T47D (cell line): ENCODE measurements around the gene TMEM123.
A peak's percentile ranks its signal among the peaks of the same experiment; 100 is the strongest.

Source experiments
- DNase-seq, 2 experiments: peaks; one replicate each; pipeline versions ENCODE4 v3.0.0 to v3.0.0-alpha.2; 2011 to 2012; ENCODE audit warnings: low read depth in 1 of 2, low spot score in 1 of 2
- JUND ChIP-seq: IDR thresholded peaks from 2 replicates; pipeline ENCODE4 v1.6.1; 2012; ENCODE audit warnings: low read depth
- in situ Hi-C: cut with HindIII; loops from 2 replicates; pipeline ENCODE4 v1.10.0; 2016; ENCODE audit warnings: low sequenced_read_pairs, low pct_unique_long_range_greater_than_20kb

The TMEM123 gene

GRCh38 chr11:102452461-102453301 lies at the start of gene TMEM123:
Gene TMEM123 (minus strand): TSS chr11:102452765. CDS start chr11:102452623, 142 bp downstream.
- DNase-seq, result peak; percentile 58 to 69
- in situ Hi-C loops, result no loop called here
- no peak for TF ChIP-seq JUND

- no peak for TF ChIP-seq JUND
- in situ Hi-C loops, result no loop called here
- DNase-seq, result no peak
Observed at GRCh38 chr11:102500829-102501228, 48.3 kb upstream of the TMEM123 start.

GRCh38 chr11:102499931-102500330 lies 47.4 kb upstream of the TMEM123 start:
- in situ Hi-C loops, result no loop called here
- no peak for DNase-seq
- TF ChIP-seq JUND, result no peak

- DNase-seq, result no peak
- TF ChIP-seq JUND, result no peak
- in situ Hi-C loops, result no loop called here
Observed at GRCh38 chr11:102499151-102499550, 46.6 kb upstream of the TMEM123 start.

GRCh38 chr11:102497061-102497460 lies 44.5 kb upstream of the TMEM123 start:
- in situ Hi-C loops, result no loop called here
- DNase-seq, result no peak
- no peak for TF ChIP-seq JUND

- peak; percentile 30 to 90 for DNase-seq
- no peak for TF ChIP-seq JUND
- in situ Hi-C loops, result no loop called here
Observed at GRCh38 chr11:102495161-102496042, 42.8 kb upstream of the TMEM123 start.

GRCh38 chr11:102494216-102494615 lies 41.7 kb upstream of the TMEM123 start:
- in situ Hi-C loops, result no loop called here
- DNase-seq, result peak in 1 of 2 experiments; percentile 66

GRCh38 chr11:102493524-102493923 lies 41.0 kb upstream of the TMEM123 start:
- no peak for DNase-seq
- no peak for TF ChIP-seq JUND
- in situ Hi-C loops, result no loop called here

More at GRCh38 chr11:102494216-102494615, 41.7 kb upstream of the TMEM123 start:
- TF ChIP-seq JUND, result no peak

- TF ChIP-seq JUND, result no peak
- in situ Hi-C loops, result no loop called here
- DNase-seq, result no peak
Observed at GRCh38 chr11:102491969-102492368, 39.4 kb upstream of the TMEM123 start.

GRCh38 chr11:102489186-102490145 lies 36.9 kb upstream of the TMEM123 start:
- in situ Hi-C loops, result no loop called here
- DNase-seq, result no peak
- TF ChIP-seq JUND, result no peak

- in situ Hi-C loops, result no loop called here
- no peak for TF ChIP-seq JUND
- no peak for DNase-seq
Observed at GRCh38 chr11:102488208-102488607, 35.6 kb upstream of the TMEM123 start.

- no peak for DNase-seq
- in situ Hi-C loops, result no loop called here
- TF ChIP-seq JUND, result no peak
Observed at GRCh38 chr11:102487214-102487613, 34.6 kb upstream of the TMEM123 start.
